DMS153 treated with DMSO at 0.1 percent for 48 hours (cell line): ENCODE measurements around the gene GJD3.
A peak's percentile ranks its signal among the peaks of the same experiment; 100 is the strongest.

ENCODE experiments used
- DNase-seq: peaks from one replicate; lab custom pipeline; 2025; ENCODE audit not compliant: unreplicated experiment; lab: John Stamatoyannopoulos, UW

The GJD3 gene

GRCh38 chr17:40341808-40342503, 22.6 kb downstream of the GJD3 start:
- DNase-seq = no peak

DNA sequence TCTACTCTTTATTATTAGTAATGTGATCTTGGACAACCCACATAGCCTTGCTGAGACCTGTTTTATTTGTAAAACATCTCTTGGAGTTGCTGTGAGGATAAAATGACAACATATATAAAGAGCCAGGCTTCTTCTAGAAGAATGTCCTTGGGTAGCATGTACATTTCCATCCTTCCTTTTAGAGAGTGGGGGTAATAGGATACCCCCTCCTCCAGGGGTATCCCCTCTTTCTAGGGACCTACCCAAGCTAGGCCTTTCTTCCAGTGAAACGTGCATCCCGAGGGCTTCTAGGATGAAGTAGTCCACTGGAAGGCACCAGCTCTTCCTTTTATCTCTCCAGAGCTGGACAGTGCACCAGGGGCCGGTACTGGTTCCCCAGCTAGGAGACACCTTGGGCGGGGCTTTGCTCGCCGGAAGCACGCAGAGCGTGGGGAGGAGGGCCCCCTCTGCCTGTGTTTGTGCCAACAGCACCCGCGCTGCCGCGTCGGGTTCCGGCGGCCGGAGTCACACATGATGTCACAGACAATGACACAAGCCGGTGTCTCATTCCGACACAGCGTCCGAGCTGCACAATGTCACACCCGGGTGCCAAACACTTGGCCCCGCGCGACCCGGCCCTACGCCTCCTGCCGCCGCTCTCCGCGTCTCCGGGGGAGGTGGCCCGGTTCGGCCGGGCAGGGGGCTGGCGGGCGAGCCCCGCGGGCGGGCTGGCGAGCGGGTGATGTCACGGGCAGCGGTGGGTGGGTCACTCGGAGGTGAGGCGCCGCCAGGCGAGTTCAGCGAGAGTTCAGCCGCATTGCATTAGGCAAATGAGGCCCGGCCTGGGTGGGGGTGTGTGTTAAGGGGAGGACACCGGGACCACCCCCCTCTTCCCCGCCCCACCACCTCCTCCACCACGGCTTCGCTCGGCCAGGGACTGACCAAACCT, 23.4 kb downstream of the GJD3 start:
- DNase-seq = peak; percentile 20

DNA sequence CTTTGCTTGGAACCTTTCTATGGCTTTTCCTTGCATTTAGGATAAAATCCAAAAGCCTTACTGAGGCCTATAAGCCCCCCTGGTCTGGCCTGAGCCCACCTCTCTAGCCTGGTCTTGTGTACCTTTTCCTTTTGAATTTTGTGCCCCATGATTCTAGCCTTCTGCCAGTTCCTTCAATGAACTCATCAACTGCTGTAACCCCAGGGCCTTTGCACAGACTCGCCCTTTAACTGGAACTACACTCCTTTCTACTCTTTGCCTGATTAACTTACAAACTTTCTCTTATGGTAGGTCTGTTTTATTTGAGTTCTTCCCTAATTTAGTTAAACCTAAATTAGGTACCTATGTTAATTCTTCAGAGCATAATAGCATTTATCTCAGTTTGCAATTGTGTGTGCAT, 24.2 kb downstream of the GJD3 start:
- DNase-seq = no peak

- no peak for DNase-seq
Measured at GRCh38 chr17:40338941-40339649, 25.4 kb downstream of the GJD3 start.

GRCh38 chr17:40338058-40338457, 26.5 kb downstream of the GJD3 start:
- no peak for DNase-seq

DNA sequence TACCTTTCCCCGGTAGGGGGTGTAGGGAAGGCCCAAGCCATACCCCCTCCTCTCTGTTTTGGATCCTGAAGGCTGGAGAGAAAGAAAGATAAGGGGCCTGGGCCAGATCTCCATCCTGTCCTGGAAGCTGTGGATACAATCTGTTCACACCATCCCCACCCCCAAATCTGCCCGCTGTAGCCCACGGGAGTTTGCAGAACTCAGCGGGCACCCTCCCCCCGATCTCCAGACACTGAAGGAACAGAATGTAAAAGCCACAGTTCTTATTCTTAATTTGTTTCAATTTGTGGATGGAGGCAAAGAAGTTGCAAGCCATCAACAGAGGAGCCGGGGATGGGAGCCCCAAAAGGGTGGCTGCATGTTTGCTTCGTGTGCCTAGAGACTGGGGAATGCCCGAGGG, 27.2 kb downstream of the GJD3 start:
- DNase-seq = no peak

DNA sequence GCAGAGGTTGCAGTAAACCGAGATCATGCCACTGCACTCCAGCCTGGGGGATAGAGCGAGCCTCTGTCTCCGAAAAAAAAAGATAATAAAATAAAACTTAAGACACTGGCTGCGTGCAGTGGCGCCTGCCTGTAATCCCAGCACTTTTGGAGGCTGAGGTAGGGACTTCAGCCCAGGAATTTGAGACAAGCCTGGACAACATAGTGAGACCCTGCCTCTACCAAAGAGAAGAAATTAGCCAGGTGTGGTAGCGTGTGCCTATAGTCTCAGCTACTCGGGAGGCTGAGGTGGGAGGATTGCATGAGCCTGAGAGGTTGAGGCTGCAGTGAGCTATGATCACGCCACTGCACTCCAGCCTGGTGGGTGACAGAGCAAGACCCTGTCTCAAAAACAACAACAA, 28.9 kb downstream of the GJD3 start:
- no peak for DNase-seq

- DNase-seq = no peak
Measured at GRCh38 chr17:40333781-40334448, 30.6 kb downstream of the GJD3 start.

GRCh38 chr17:40331743-40332641, 32.5 kb downstream of the GJD3 start:
- DNase-seq = peak; percentile 39

GRCh38 chr17:40330850-40331470, 33.6 kb downstream of the GJD3 start:
- no peak for DNase-seq

GRCh38 chr17:40329839-40330794, 34.4 kb downstream of the GJD3 start:
- peak; percentile 30 for DNase-seq

- no peak for DNase-seq
Measured at GRCh38 chr17:40328386-40328766, 36.2 kb downstream of the GJD3 start.

DNA sequence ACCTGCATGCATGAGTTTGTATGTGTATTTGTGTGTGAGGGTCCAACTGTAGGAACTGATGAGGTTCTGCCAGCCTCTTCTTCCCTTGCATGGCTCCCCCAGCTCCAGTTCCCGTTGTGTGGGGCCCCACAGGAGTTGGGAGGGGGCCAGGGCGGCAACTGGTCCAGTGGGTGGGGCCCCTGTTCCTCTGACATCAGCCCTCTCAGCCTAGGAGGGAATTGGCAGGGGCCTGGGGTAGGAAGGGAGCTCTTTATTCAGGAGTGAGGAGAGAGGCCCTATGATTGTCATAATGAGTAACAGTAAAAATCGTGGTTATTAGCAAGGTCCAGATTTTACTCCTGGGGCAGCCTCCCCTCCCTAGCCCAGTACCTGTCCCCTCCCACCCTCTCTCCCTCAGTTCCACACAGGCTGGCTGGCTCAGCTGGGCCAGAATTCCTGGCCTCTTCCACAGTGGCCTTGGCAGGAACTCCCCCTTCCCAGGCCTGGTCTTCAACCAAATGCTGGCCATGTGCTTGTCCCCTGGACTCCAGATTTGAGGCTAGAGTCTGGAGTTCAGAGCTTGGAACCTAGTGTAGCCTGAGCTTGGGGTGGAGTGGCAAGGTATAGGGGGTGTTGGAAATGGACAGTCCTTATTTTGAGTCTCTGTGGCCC, 36.7 kb downstream of the GJD3 start:
- no peak for DNase-seq

DNA sequence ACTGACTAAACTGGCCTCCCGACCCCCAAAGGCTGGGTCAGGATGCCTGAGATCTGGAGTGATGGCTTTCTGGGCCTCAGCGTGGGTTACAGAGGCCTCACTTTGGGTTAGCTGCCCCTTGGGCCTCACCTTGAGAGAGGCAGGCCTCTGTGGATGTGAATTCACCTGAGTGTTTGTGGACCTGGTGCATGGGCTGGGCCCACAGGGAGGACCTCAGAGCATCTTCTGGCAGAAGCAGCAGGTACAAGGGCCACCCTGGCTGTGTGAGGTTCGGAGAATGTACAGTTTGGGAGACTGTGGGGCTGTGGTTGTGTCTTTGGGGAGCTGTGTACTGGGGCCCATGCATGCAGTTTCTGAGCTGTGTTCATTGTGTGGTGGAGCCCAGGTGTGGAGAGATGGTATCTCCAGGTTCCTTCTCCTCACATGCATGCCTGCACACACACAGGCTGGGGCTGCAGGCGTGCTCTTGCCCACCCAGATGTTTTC, 37.2 kb downstream of the GJD3 start:
- DNase-seq = no peak

GRCh38 chr17:40326832-40327199, 37.7 kb downstream of the GJD3 start:
- no peak for DNase-seq

DNA sequence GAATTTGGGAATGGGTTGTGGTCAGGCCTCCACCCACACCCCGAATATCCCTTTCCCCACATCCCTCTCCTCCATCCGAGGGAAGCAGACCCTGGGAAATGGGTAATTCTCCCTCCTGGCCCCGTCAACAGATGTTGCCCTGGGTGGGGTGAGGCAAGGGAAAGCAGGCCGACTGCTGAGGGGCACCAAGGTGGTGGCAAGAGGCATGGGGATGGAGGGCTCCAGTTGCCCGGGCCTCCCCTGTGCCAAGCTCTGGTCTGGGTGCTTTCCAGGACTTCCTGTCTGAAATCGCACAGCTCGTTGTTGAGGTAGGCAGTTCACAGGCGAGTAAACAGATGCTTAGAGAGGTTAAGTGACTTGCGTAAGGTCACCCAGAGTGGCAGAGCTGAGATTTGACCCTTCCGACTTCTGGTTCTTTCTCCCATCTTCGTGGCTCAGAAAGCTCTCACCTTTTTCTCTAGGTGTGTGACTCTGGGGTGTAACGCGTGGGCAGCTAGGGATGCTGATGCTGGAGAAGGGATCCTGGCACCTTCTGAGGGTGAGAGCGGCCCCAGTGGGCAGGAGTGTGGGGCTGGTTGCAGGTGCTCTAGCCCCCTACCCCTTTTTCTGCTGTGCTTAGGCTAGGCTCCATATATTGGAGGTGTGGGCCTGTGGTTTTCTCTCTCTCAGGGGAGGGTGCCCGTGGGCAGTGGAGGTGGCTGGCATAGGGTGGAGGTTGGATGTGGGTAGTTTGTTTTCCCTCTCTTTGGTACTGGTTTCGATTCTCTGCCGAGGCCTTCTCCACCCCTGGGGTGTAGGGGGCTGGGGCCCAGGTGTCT, 38.3 kb downstream of the GJD3 start:
- DNase-seq = no peak
